SK-N-SH (cell line): ENCODE data around the gene CLDN19.
"Not testable (repeated sequence)": the region's sequence is repeated elsewhere in the genome, so short reads cannot be mapped to it uniquely, and the experiment has no call there.

Experiments used
- CTCF ChIP-seq: fragments of 200-600 bp; sonication (generic); IDR thresholded peaks from 2 replicates; pipeline ENCODE4 v1.6.1; 2017; ENCODE audit warnings: antibody characterized with exemption, mild to moderate bottlenecking, moderate library complexity
- EZH2phosphoT487 ChIP-seq: fragments of 200-600 bp; sonication (generic); IDR thresholded peaks from 2 replicates; pipeline ENCODE4 v1.6.1; 2017; ENCODE audit warnings: low read depth, mixed run types, mild to moderate bottlenecking, antibody characterized with exemption, moderate library complexity, borderline replicate concordance
- SMC3 ChIP-seq: IDR thresholded peaks from 2 replicates; pipeline ENCODE4 v1.6.1; 2012; ENCODE audit warnings: low read depth, low read length, improper control_type of control experiment
- TAF1 ChIP-seq: IDR thresholded peaks from 2 replicates; pipeline ENCODE4 v1.6.1; 2012; ENCODE audit warnings: low read depth, mild to moderate bottlenecking, low read length, moderate library complexity, borderline replicate concordance
- TCF12 ChIP-seq: IDR thresholded peaks from 2 replicates; pipeline ENCODE4 v1.4.0; 2012
- USF2 ChIP-seq: fragments of 150-350 bp; IDR thresholded peaks from 2 replicates; pipeline ENCODE4 v1.6.1; 2017; ENCODE audit warnings: antibody characterized with exemption, low read length, low read depth, borderline replicate concordance

GRCh38 chr1:42712808-42713207, 27.2 kb downstream of the CLDN19 start:
- TF ChIP-seq SMC3, CTCF, EZH2phosphoT487, TCF12, TAF1, USF2: not testable (repeated sequence)
